ENCODE results near the gene HMGB1.

DNA sequence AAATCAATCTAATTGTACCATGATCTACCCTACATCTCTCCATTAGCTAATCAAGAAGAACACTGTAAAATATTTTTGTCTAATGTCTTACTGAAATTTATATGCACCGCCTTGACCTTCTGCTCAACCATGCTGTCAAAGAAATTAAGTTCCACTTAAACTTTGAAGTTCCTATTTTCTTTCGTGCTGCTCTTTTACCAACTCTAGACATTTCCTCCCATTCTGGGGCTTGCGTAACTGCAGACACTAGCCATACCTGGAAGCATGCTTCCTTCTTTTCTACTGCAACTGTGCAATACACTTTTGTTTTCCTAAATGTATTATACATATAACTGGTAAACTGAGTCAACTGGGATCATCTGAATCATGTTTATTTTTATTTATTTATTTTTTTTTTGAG is 51.9 kb downstream of the HMGB1 start:
- TF ChIP-seq, protein P1, sequence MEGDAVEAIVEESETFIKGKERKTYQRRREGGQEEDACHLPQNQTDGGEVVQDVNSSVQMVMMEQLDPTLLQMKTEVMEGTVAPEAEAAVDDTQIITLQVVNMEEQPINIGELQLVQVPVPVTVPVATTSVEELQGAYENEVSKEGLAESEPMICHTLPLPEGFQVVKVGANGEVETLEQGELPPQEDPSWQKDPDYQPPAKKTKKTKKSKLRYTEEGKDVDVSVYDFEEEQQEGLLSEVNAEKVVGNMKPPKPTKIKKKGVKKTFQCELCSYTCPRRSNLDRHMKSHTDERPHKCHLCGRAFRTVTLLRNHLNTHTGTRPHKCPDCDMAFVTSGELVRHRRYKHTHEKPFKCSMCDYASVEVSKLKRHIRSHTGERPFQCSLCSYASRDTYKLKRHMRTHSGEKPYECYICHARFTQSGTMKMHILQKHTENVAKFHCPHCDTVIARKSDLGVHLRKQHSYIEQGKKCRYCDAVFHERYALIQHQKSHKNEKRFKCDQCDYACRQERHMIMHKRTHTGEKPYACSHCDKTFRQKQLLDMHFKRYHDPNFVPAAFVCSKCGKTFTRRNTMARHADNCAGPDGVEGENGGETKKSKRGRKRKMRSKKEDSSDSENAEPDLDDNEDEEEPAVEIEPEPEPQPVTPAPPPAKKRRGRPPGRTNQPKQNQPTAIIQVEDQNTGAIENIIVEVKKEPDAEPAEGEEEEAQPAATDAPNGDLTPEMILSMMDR (IDR thresholded peaks at IDR 0.05): no peak
- TF ChIP-seq ZFX (IDR thresholded peaks at IDR 0.05; ENCODE audit: borderline replicate concordance): no peak
